Small intestine (tissue), 7 donors: ENCODE data around the gene POGZ. TPM values are rescaled to one million over a fixed set of nuclear protein-coding genes. Genes with fewer than 3 reads are reported as not detected.

Experiments
- DNase-seq, 2 donors: peaks; one replicate each; pipeline versions ENCODE4 v3.0.0 to v3.0.0-alpha.2; 2013
- FAIRE-seq: peaks from 2 replicates; lab custom pipeline; 2012; peaks lifted over from hg19 to GRCh38; lab: Jason Lieb, UNC
- H3K27ac ChIP-seq, 3 donors: one replicate each; pipeline ENCODE4 v1.5.1; 2013; ENCODE audit warnings: low read length in 2 of 3, mild to moderate bottlenecking in 2 of 3, control low read depth in 1 of 3, inconsistent platforms in 1 of 3, low read depth in 1 of 3, moderate library complexity in 1 of 3
- H3K27me3 ChIP-seq, 3 donors: one replicate each; pipeline ENCODE4 v1.6.1; 2013; ENCODE audit warnings: low read length in 3 of 3, inconsistent platforms in 1 of 3; ENCODE audit not compliant: control insufficient read depth in 3 of 3, insufficient read depth in 3 of 3
- H3K36me3 ChIP-seq, 3 donors: one replicate each; pipeline ENCODE4 v1.6.1; 2013; ENCODE audit warnings: low read length in 3 of 3, inconsistent platforms in 1 of 3, low read depth in 1 of 3, mild to moderate bottlenecking in 1 of 3, moderate library complexity in 1 of 3; ENCODE audit not compliant: control insufficient read depth in 3 of 3, insufficient read depth in 2 of 3
- H3K4me1 ChIP-seq, 3 donors: one replicate each; pipeline ENCODE4 v1.6.1; 2013; ENCODE audit warnings: low read length in 2 of 3, inconsistent platforms in 1 of 3, low read depth in 1 of 3, mild to moderate bottlenecking in 1 of 3, moderate library complexity in 1 of 3; ENCODE audit not compliant: control insufficient read depth in 3 of 3, insufficient read depth in 2 of 3
- H3K4me3 ChIP-seq, 3 donors: one replicate each; pipeline ENCODE4 v1.5.1; 2013; ENCODE audit warnings: low read length in 3 of 3, control low read depth in 1 of 3, inconsistent platforms in 1 of 3, low read depth in 1 of 3, mild to moderate bottlenecking in 1 of 3, moderate library complexity in 1 of 3
- H3K9me3 ChIP-seq, 2 donors: one replicate each; pipeline ENCODE4 v1.6.1; 2013; ENCODE audit warnings: low read depth in 1 of 2, low read length in 1 of 2; ENCODE audit not compliant: control insufficient read depth in 2 of 2, insufficient read depth in 1 of 2
- WGBS, 3 donors: extraction: QIAGEN DNeasy Blood & Tissue Kit; methylation state at CpG; one replicate each; pipeline ENCODE4 v1.1.7; 2013; 5-methylcytosine and 5-hydroxymethylcytosine counted together
- polyA plus RNA-seq, 4 donors: library from polyadenylated mRNA; stranded (reverse) in 3 of 4; unstranded in 1 of 4; fragments of 200-250 nt in 3 of 4; fragments of 120-200 nt in 1 of 4; gene quantifications; one replicate each; pipeline versions ENCODE4 v1.2.1 to v1.2.3, GENCODE V29; 2013
- donor health status: healthy with polysubstance abuse.
- donor health status: control.
- donor health status: control.
- donor health status: Bipolar disorder and iron deficiency.
- donor health status: healthy.

Gene POGZ
- polyA plus RNA-seq, 4 donors: 11.1 to 77.1 (median 16.0) TPM

DNA sequence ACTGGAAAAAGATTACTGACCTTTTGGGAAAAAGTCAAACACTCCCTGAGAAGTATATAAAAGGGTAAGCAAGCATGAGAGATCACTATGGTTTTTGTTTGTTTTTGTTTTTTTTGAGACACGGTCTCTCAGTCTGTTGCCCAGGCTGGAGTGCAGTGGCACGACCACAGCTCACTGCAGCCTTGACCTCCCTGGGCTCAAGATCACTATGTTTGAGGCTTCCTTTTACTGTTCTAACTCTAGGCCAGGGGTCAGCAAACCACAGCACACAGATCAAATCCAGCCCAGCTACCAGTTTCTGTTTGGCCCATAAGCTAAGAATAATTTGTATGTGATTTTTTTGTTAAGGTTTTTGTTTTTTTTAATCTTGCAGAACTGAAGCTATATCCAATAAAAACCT lies 34.2 kb downstream of the POGZ start:
- H3K36me3 ChIP-seq: peaks cover 13 to 40% (median 30%) of the 10 kb centered on the region in 3 donors

DNA sequence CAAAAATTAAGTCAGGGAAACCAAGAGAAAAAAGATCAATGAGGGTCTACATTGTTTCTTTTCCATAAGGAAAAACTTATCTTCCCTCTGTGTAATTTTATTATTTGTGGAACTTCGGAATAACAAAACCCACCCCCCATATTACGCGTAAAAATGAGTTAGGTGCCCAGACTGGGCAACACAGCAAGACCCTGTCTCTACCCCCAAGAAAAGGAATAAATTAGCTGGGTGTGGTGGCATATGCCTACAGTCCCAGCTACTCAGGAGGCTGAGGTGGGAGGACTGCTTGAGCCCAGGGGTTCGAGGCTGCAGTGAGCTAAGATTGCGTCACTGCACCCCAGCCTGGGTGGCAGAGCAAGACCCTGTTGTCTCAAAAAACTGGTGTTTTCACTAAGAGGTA lies 39.5 kb downstream of the POGZ start:
- DNase-seq: no peak
- Histone ChIP-seq H3K4me1 (no peaks in the 10 kb centered on the region), H3K27me3 (no peaks in the 10 kb centered on the region), H3K9me3 (no peaks in the 10 kb centered on the region), H3K36me3 (peaks cover 7 to 54% (median 9%) of the 10 kb centered on the region in 3 donors), H3K27ac (no peak overlapping the region), H3K4me3 (no peak overlapping the region)
- FAIRE-seq: no peak
- 77 to 97% (median 79%) methylated on average over 5 of the region's 5 CpGs for whole genome bisulfite sequencing, 3 donors

More for the DNA sequence above, 34.2 kb downstream of the POGZ start:
- H3K4me3 ChIP-seq: no peak overlapping the region
- H3K9me3 ChIP-seq: no peaks in the 10 kb centered on the region
- WGBS, 3 donors: 69 to 72% (median 70%) methylated on average over 2 of the region's 2 CpGs
- no peak overlapping the region for H3K27ac ChIP-seq
- no peaks in the 10 kb centered on the region for H3K27me3 ChIP-seq
- no peaks in the 10 kb centered on the region for H3K4me1 ChIP-seq
- DNase-seq (no peak), FAIRE-seq (no peak)

DNA sequence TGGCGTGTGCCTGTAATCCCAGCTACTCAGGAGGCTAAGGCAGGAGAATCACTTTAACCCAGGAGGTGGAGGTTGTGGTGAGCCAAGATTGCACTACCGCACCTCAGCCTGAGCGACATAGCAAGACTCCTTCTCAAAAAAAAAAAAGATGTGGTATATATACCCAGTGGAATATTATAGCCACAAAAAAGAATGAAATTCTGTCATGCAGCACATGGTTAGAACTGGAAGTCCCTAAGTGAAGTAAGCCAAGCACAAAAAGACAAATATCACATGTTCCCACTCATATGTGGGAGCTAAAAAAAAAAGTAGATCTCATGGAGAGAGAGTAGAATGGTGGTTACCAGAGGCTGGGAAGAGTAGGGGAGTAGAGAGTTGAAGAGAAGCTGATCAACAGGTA lies 41.2 kb downstream of the POGZ start:
- no peak for DNase-seq
- H3K4me3 ChIP-seq: no peak overlapping the region
- no peak overlapping the region for H3K27ac ChIP-seq
- H3K4me1 ChIP-seq: no peaks in the 10 kb centered on the region
- H3K9me3 ChIP-seq: no peaks in the 10 kb centered on the region
- FAIRE-seq: no peak
- 93 to 100% (median 94%) methylated on average over 3 of the region's 3 CpGs for WGBS, 3 donors
- H3K36me3 ChIP-seq: peaks cover 6 to 56% (median 7%) of the 10 kb centered on the region in 3 donors
- no peaks in the 10 kb centered on the region for H3K27me3 ChIP-seq

DNA sequence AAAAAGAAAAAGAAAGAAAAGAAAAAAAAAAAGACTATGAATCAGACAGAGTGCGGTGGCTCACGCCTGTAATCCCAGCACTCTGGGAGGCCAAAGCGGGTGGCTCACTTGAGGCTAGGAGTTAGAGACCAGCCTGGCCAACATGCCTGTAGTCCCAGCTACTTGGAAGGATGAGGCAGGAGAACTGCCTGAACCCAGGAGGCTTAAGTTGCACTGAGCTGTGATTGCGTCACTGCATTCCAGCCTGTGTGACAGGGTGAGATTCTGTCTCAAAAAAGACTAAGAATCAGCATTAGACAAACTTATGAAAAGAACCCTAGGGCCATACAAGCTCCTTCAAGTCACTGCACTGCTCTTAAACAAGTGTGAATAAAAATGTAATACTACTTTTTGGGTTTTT lies 43.1 kb downstream of the POGZ start:
- no peak for FAIRE-seq
- no peak for DNase-seq
- no peaks in the 10 kb centered on the region for H3K4me1 ChIP-seq
- H3K4me3 ChIP-seq: no peak overlapping the region
- no peak overlapping the region for H3K27ac ChIP-seq
- 95 to 100% (median 96%) methylated on average over 4 of the region's 4 CpGs for WGBS, 3 donors
- H3K36me3 ChIP-seq: peaks cover 4 to 54% (median 8%) of the 10 kb centered on the region in 3 donors
- no peaks in the 10 kb centered on the region for H3K9me3 ChIP-seq
- H3K27me3 ChIP-seq: no peaks in the 10 kb centered on the region

DNA sequence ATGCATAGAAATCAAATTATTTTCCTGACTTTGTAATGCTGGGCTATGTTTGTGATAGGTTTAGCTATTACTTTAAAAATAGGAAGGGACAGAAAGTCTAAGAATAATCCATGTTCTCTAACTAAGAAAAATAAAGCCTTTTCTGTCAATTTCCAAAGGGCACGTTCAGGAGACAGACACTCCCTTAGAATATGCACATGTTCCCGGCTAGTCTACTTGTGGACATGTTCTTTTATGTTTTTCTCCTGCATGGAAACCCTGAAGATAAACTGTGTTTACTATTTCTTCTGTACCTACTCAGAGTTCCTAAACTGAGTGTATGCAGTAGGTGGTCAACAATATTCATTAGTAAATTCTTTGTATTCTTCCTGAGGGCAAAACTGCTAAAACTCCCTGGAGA lies 47.4 kb downstream of the POGZ start:
- no peaks in the 10 kb centered on the region for H3K27me3 ChIP-seq
- DNase-seq (no peak), FAIRE-seq (no peak)
- WGBS, 3 donors: 93 to 94% (median 93%) methylated on average over 2 of the region's 2 CpGs
- no peak overlapping the region for H3K27ac ChIP-seq
- no peaks in the 10 kb centered on the region for H3K9me3 ChIP-seq
- H3K4me3 ChIP-seq: no peak overlapping the region
- no peaks in the 10 kb centered on the region for H3K4me1 ChIP-seq
- H3K36me3 ChIP-seq: peaks cover 16 to 45% (median 35%) of the 10 kb centered on the region in 3 donors

DNA sequence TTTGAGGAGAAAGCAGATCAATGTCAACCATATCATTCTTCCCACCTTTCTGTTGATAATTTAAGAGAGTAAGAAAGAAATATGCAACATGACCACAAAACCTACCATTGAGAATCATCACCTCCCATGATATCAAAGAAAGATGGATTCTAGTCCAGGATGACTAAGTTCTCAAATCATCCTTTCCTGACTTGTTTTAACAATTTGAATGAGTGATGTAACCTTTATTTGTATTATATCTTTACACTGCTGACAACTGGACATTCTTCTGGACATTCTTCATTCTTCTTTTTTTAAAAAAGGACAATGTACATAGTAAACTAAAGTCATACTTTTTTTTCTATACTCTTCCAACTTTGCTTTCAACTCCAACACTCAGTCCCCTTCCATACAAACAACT lies 50.4 kb downstream of the POGZ start:
- FAIRE-seq (no peak), DNase-seq (no peak)
- no peaks in the 10 kb centered on the region for H3K9me3 ChIP-seq
- H3K4me1 ChIP-seq: no peaks in the 10 kb centered on the region
- peaks cover 19 to 50% (median 45%) of the 10 kb centered on the region in 3 donors for H3K36me3 ChIP-seq
- H3K27me3 ChIP-seq: no peaks in the 10 kb centered on the region
- no peak overlapping the region for H3K27ac ChIP-seq
- no peak overlapping the region for H3K4me3 ChIP-seq

DNA sequence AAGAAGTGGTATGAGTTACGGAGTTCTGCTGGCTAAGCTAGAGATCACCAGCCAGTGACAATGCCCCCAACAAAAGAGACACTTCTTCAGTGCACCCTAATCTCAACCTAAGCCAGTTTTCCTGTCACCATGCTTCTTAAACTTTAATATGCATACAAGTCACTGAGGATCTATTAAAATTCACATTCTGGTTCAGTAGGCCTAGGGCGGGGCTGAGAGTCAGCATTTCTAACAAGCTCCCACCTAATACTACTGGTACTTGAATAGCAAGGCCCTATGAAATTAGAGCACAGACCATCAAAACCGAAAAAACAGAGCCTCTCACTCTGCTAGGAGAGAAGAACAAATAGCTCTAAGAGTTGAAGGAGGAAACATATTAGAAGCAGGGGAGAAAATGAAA lies 52.0 kb downstream of the POGZ start:
- WGBS, 3 donors: 94 to 95% (median 94%) methylated on average over 3 of the region's 3 CpGs
- Histone ChIP-seq H3K9me3 (no peaks in the 10 kb centered on the region), H3K27ac (no peak overlapping the region), H3K36me3 (peaks cover 23 to 47% (median 46%) of the 10 kb centered on the region in 3 donors), H3K4me3 (no peak overlapping the region), H3K27me3 (no peaks in the 10 kb centered on the region), H3K4me1 (peaks cover 0 to 5% (median 0%) of the 10 kb centered on the region in 3 donors)
- FAIRE-seq: no peak
- DNase-seq: no peak

DNA sequence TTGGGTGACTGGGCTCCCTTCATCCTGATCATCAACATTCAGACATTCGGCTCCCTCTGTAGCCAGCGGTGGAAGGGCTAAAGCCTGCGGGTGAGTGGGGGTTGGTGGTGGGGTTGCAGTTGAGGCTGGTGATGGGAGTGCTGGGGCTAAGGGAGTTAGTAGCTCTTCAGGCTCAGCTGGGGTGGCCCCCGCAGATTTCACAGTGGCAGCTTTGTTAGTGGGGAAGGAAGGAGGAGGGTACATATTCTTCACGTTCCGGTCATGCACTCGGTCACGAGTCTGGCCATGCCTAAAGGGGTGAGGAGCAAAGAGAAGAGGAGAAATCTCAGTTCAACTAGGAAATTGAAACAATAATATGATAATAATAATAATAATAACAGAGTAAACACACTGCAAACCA lies 53.1 kb downstream of the POGZ start:
- WGBS, 3 donors: 87 to 98% (median 89%) methylated on average over 8 of the region's 8 CpGs
- Histone ChIP-seq H3K36me3 (peaks cover 27 to 51% (median 49%) of the 10 kb centered on the region in 3 donors), H3K27me3 (no peaks in the 10 kb centered on the region), H3K4me1 (peaks cover 0 to 5% (median under 1%) of the 10 kb centered on the region in 3 donors), H3K27ac (no peak overlapping the region), H3K4me3 (no peak overlapping the region), H3K9me3 (no peaks in the 10 kb centered on the region)
- FAIRE-seq (no peak), DNase-seq (no peak)
